DND-41 (cell line): ENCODE results near the gene IL17RD.

Experiments
- ATAC-seq: fragments of 200-7000 bp; cut with Tn5 transposase; 3 replicates; pipeline ENCODE4 v1.9.1; 2021; ENCODE audit warnings: low read depth; ENCODE audit not compliant: insufficient read depth
- DNase-seq: peaks from one replicate; pipeline ENCODE4 v3.0.0-alpha.2; 2020
- H2AFZ ChIP-seq: 2 replicates; pipeline ENCODE4 v1.6.0; 2012; ENCODE audit warnings: low read depth, low read length
- H3K27ac ChIP-seq: 2 replicates; pipeline ENCODE4 v1.5.1; 2012; ENCODE audit warnings: low read length, inconsistent platforms
- H3K27me3 ChIP-seq: fragments of 200-600 bp; sonication (generic); 2 replicates; pipeline ENCODE4 v1.6.0; 2012; ENCODE audit warnings: low read length, mild to moderate bottlenecking, inconsistent platforms; ENCODE audit not compliant: insufficient read depth, poor library complexity
- H3K36me3 ChIP-seq: 2 replicates; pipeline ENCODE4 v1.5.1; 2012; ENCODE audit warnings: low read length, inconsistent platforms; ENCODE audit not compliant: insufficient read depth
- H3K4me1 ChIP-seq: 2 replicates; pipeline ENCODE4 v1.5.1; 2012; ENCODE audit warnings: mild to moderate bottlenecking, low read length; ENCODE audit not compliant: insufficient read depth
- H3K4me2 ChIP-seq: 2 replicates; pipeline ENCODE4 v1.6.0; 2012; ENCODE audit warnings: mild to moderate bottlenecking, moderate library complexity, low read length, inconsistent platforms; ENCODE audit not compliant: insufficient read depth
- H3K4me3 ChIP-seq, 2 experiments: fragments of 200-600 bp in 1 of 2; shearing (Covaris generic) in 1 of 2; 2 replicates each; pipeline ENCODE4 v1.5.1; 2012 to 2016; ENCODE audit warnings: inconsistent platforms in 2 of 2, low read length in 2 of 2, mild to moderate bottlenecking in 2 of 2, low read depth in 1 of 2, moderate library complexity in 1 of 2
- H3K79me2 ChIP-seq: 2 replicates; pipeline ENCODE4 v1.6.0; 2012; ENCODE audit warnings: low read length, inconsistent platforms; ENCODE audit not compliant: insufficient read depth
- H3K9ac ChIP-seq: 2 replicates; pipeline ENCODE4 v1.6.0; 2012; ENCODE audit warnings: low read depth, mild to moderate bottlenecking, inconsistent platforms, low read length, moderate library complexity
- H3K9me3 ChIP-seq: 2 replicates; pipeline ENCODE4 v1.5.1; 2012; ENCODE audit warnings: low read length, moderate library complexity, mild to moderate bottlenecking, inconsistent platforms; ENCODE audit not compliant: insufficient read depth, severe bottlenecking
- H4K20me1 ChIP-seq: 2 replicates; pipeline ENCODE4 v1.6.0; 2012; ENCODE audit warnings: low read length; ENCODE audit not compliant: insufficient read depth
- CTCF ChIP-seq: IDR thresholded peaks from 2 replicates; pipeline ENCODE4 v1.5.1; 2012; ENCODE audit warnings: borderline replicate concordance, low read length, moderate library complexity, mild to moderate bottlenecking; ENCODE audit not compliant: poor library complexity, severe bottlenecking; ENCODE audit errors: extremely low read depth
- EZH2 ChIP-seq: IDR thresholded peaks from 3 replicates; pipeline ENCODE4 v1.6.1; 2012; ENCODE audit warnings: borderline replicate concordance, low read depth, mild to moderate bottlenecking, moderate library complexity, low read length, inconsistent platforms; ENCODE audit not compliant: severe bottlenecking

IL17RD gene

GRCh38 chr3:57093489-57093888 lies 71.7 kb downstream of the IL17RD start:
- H3K4me1 ChIP-seq, result no peaks in the 10 kb centered on the region
- H3K36me3 ChIP-seq, result no peaks in the 10 kb centered on the region
- H3K79me2 ChIP-seq, result no peaks in the 10 kb centered on the region
- no peak overlapping the region for H3K9ac ChIP-seq
- peaks cover 22% of the 10 kb centered on the region for H3K27me3 ChIP-seq
- H3K27ac ChIP-seq, result no peak overlapping the region
- TF ChIP-seq EZH2 (no peak), CTCF (no peak)
- no peak overlapping the region for H3K4me2 ChIP-seq
- no peaks in the 10 kb centered on the region for H4K20me1 ChIP-seq
- no peak overlapping the region for H3K4me3 ChIP-seq
- DNase-seq, result no peak
- no peak for ATAC-seq
- H3K9me3 ChIP-seq, result no peaks in the 10 kb centered on the region
- H2AFZ ChIP-seq, result no peak overlapping the region

DNA sequence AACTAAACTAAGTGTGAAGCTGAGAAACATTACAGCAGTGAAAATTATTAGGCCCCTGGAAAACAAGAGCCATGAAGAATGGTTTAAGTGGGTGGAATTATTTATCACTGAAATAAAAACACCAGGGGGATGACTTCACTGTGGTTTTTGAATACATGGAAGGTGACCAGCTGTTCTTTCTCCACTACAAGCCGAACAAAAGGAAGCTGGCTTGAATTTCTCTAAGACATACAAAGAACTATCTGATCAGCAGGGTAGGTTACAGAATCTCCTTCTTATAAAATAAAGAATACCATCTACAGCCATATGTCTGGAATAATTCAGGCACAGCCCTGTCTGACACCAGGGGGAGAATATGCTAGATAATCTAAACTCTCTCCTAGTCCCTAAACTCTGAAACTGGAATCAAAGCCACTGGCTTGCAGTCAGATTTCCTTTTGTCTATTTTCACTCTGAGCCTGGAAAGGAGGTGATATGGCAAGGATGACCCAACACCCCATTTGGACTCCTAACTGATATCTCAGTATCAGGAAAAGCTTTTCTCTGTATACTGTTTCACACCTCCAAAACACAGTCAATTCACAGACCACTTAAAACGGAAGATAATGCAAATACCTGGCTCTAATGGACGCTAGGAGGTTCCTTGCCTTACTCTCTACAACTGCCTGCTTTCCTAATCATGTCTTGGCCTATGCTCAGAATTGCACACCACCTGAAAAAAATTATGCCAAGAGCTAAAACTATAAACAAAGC lies 73.5 kb downstream of the IL17RD start:
- Histone ChIP-seq H3K27ac (no peak overlapping the region), H3K9me3 (no peaks in the 10 kb centered on the region), H3K4me3 (no peak overlapping the region), H3K4me2 (no peak overlapping the region), H3K36me3 (no peaks in the 10 kb centered on the region), H4K20me1 (no peaks in the 10 kb centered on the region), H3K9ac (no peak overlapping the region), H3K79me2 (no peaks in the 10 kb centered on the region), H2AFZ (no peak overlapping the region), H3K27me3 (peaks cover 22% of the 10 kb centered on the region), H3K4me1 (no peaks in the 10 kb centered on the region)
- no peak for ATAC-seq
- TF ChIP-seq EZH2, result no peak
- TF ChIP-seq CTCF, result no peak
- no peak for DNase-seq

- Histone ChIP-seq H3K27ac (no peak overlapping the region), H2AFZ (no peak overlapping the region), H3K4me2 (no peak overlapping the region), H3K4me1 (no peaks in the 10 kb centered on the region), H3K9me3 (no peaks in the 10 kb centered on the region), H4K20me1 (no peaks in the 10 kb centered on the region), H3K9ac (no peak overlapping the region), H3K4me3 (no peak overlapping the region), H3K36me3 (no peaks in the 10 kb centered on the region), H3K79me2 (no peaks in the 10 kb centered on the region), H3K27me3 (peaks cover 16% of the 10 kb centered on the region)
- no peak for ATAC-seq
- DNase-seq, result no peak
- no peak for TF ChIP-seq CTCF
- no peak for TF ChIP-seq EZH2
Observed at GRCh38 chr3:57089043-57089442, 76.1 kb downstream of the IL17RD start.
